NCI-H146 treated with DMSO at 0.1 percent for 48 hours (cell line): ENCODE results near the gene ABCB6.
A peak's percentile ranks its signal among the peaks of the same experiment; 100 is the strongest.

Experiments
- DNase-seq: peaks from one replicate; lab custom pipeline; 2025; ENCODE audit not compliant: unreplicated experiment; lab: John Stamatoyannopoulos, UW

The ABCB6 gene

GRCh38 chr2:219186754-219187456, 31.9 kb downstream of the ABCB6 start:
- no peak for DNase-seq

GRCh38 chr2:219184121-219184520, 34.6 kb downstream of the ABCB6 start:
- DNase-seq, result no peak

GRCh38 chr2:219183151-219183772, 35.5 kb downstream of the ABCB6 start:
- DNase-seq, result no peak

- DNase-seq, result no peak
Observed at GRCh38 chr2:219182331-219183150, 36.2 kb downstream of the ABCB6 start.

GRCh38 chr2:219181531-219181930, 37.2 kb downstream of the ABCB6 start:
- no peak for DNase-seq

GRCh38 chr2:219180961-219181360, 37.8 kb downstream of the ABCB6 start:
- no peak for DNase-seq

GRCh38 chr2:219179601-219180465, 38.9 kb downstream of the ABCB6 start:
- DNase-seq, result no peak

- DNase-seq, result no peak
Observed at GRCh38 chr2:219178377-219179175, 40.2 kb downstream of the ABCB6 start.

- peak; percentile 64 for DNase-seq
Observed at GRCh38 chr2:219177552-219178376, 41.0 kb downstream of the ABCB6 start, which contains the start of gene RETREG2. Gene RETREG2, plus strand, starts transcription at chr2:219178275. Its CDS starts 78 bp downstream, at chr2:219178353.

- peak; percentile 64 for DNase-seq
Observed at GRCh38 chr2:219176818-219177551, 41.8 kb downstream of the ABCB6 start, which contains the start of gene CNPPD1. Gene CNPPD1, minus strand, starts transcription at chr2:219176925. Its CDS starts 97 bp downstream, at chr2:219176828.

- DNase-seq, result no peak
Observed at GRCh38 chr2:219175928-219176817, 42.6 kb downstream of the ABCB6 start.

GRCh38 chr2:219175486-219175885, 43.3 kb downstream of the ABCB6 start:
- no peak for DNase-seq

- no peak for DNase-seq
Observed at GRCh38 chr2:219174801-219175200, 44.0 kb downstream of the ABCB6 start.

- no peak for DNase-seq
Observed at GRCh38 chr2:219174146-219174545, 44.6 kb downstream of the ABCB6 start.

GRCh38 chr2:219173176-219173575, 45.6 kb downstream of the ABCB6 start:
- no peak for DNase-seq

GRCh38 chr2:219172231-219173154, 46.3 kb downstream of the ABCB6 start:
- DNase-seq, result no peak
